Mesodermal cell (in vitro differentiated cells): Measurements from ENCODE around the gene MAP7D2.

Experiments used
- H3K27ac ChIP-seq: 2 replicates; pipeline ENCODE4 v1.7.0; 2013; ENCODE audit warnings: mild to moderate bottlenecking, low read depth, low read length, moderate library complexity; ENCODE audit not compliant: severe bottlenecking
- H3K36me3 ChIP-seq: 2 replicates; pipeline ENCODE4 v1.7.1; 2013; ENCODE audit warnings: mild to moderate bottlenecking, low read length, moderate library complexity; ENCODE audit not compliant: control insufficient read depth, insufficient read depth
- H3K4me1 ChIP-seq: one replicate; pipeline ENCODE4 v1.7.1; 2013; ENCODE audit warnings: mild to moderate bottlenecking, low read length; ENCODE audit not compliant: insufficient read depth, control insufficient read depth, poor library complexity, severe bottlenecking
- H3K4me3 ChIP-seq: 2 replicates; pipeline ENCODE4 v1.7.0; 2013; ENCODE audit warnings: low read length, control low read depth, mild to moderate bottlenecking; ENCODE audit not compliant: insufficient read depth, poor library complexity, severe bottlenecking; ENCODE audit errors: extremely low read depth
- H3K9me3 ChIP-seq: 2 replicates; pipeline ENCODE4 v1.7.1; 2013; ENCODE audit warnings: mild to moderate bottlenecking, low read length, moderate library complexity; ENCODE audit not compliant: control insufficient read depth
- WGBS, 2 experiments: methylation state at CpG; one replicate each; pipeline ENCODE4 v1.1.5; 2013; ENCODE audit warnings: missing lambda C conversion rate in 2 of 2; ENCODE audit not compliant: insufficient coverage in 2 of 2; 5-methylcytosine and 5-hydroxymethylcytosine counted together

MAP7D2 gene

GRCh38 chrX:20011608-20012007, 105.1 kb downstream of the MAP7D2 start:
- H3K4me3 ChIP-seq = no peak overlapping the region
- H3K4me1 ChIP-seq = no peaks in the 10 kb centered on the region
- no peaks in the 10 kb centered on the region for H3K36me3 ChIP-seq
- H3K9me3 ChIP-seq = peaks cover 8% of the 10 kb centered on the region
- no peak overlapping the region for H3K27ac ChIP-seq
- 83% methylated on average over 1 of the region's 4 CpGs; no CpG with 5 or more reads in 1 of the 2 experiments for WGBS, 2 experiments

GRCh38 chrX:20007962-20008622, 108.6 kb downstream of the MAP7D2 start:
- WGBS, 2 experiments = 87% methylated on average over 4 of the region's 7 CpGs; no CpG with 5 or more reads in 1 of the 2 experiments
- H3K4me1 ChIP-seq = no peaks in the 10 kb centered on the region
- no peaks in the 10 kb centered on the region for H3K9me3 ChIP-seq
- H3K36me3 ChIP-seq = no peaks in the 10 kb centered on the region
- no peak overlapping the region for H3K27ac ChIP-seq
- no peak overlapping the region for H3K4me3 ChIP-seq

GRCh38 chrX:20005883-20006282, 110.8 kb downstream of the MAP7D2 start:
- Histone ChIP-seq H3K27ac (no peak overlapping the region), H3K36me3 (no peaks in the 10 kb centered on the region), H3K9me3 (no peaks in the 10 kb centered on the region), H3K4me1 (no peaks in the 10 kb centered on the region), H3K4me3 (no peak overlapping the region)
- WGBS, 2 experiments = 60 to 89% methylated on average over 1 of the region's 2 CpGs

- Histone ChIP-seq H3K4me1 (no peaks in the 10 kb centered on the region), H3K9me3 (no peaks in the 10 kb centered on the region), H3K36me3 (no peaks in the 10 kb centered on the region), H3K27ac (no peak overlapping the region), H3K4me3 (no peak overlapping the region)
- 40% methylated on average over 2 of the region's 4 CpGs; no CpG with 5 or more reads in 1 of the 2 experiments for WGBS, 2 experiments
Observed at GRCh38 chrX:20001588-20001987, 115.1 kb downstream of the MAP7D2 start.

GRCh38 chrX:19991350-19991718, 125.4 kb downstream of the MAP7D2 start:
- no peaks in the 10 kb centered on the region for H3K36me3 ChIP-seq
- no peaks in the 10 kb centered on the region for H3K4me1 ChIP-seq
- H3K27ac ChIP-seq = no peak overlapping the region
- no peaks in the 10 kb centered on the region for H3K9me3 ChIP-seq
- 87 to 88% methylated on average over 3 to 5 of the region's 6 CpGs for WGBS, 2 experiments
- peak overlapping the region; percentile 5 for H3K4me3 ChIP-seq

GRCh38 chrX:19990556-19991349, 126.0 kb downstream of the MAP7D2 start, which contains the start of gene BCLAF3:
TSS of gene BCLAF3 (minus strand) at chrX:19991061. CDS start at chrX:19970264, 20,797 bp downstream.
- H3K4me1 ChIP-seq = no peaks in the 10 kb centered on the region
- H3K27ac ChIP-seq = no peak within 1 kb of the TSS
- H3K4me3 ChIP-seq = peak within 1 kb of the TSS; percentile 54
- 0% methylated on average over 2 to 17 of the region's 103 CpGs for WGBS, 2 experiments
- H3K9me3 ChIP-seq = no peaks in the 10 kb centered on the region
- no peaks in the 10 kb centered on the region for H3K36me3 ChIP-seq

GRCh38 chrX:19990151-19990555, 126.6 kb downstream of the MAP7D2 start:
- H3K36me3 ChIP-seq = no peaks in the 10 kb centered on the region
- H3K4me3 ChIP-seq = peak overlapping the region; percentile 54
- no peaks in the 10 kb centered on the region for H3K9me3 ChIP-seq
- H3K27ac ChIP-seq = no peak overlapping the region
- WGBS, 2 experiments = 0 to 2% methylated on average over 11 to 17 of the region's 25 CpGs
- no peaks in the 10 kb centered on the region for H3K4me1 ChIP-seq

GRCh38 chrX:19987856-19988255, 128.9 kb downstream of the MAP7D2 start:
- no peaks in the 10 kb centered on the region for H3K4me1 ChIP-seq
- 60% methylated on average over 1 of the region's 5 CpGs; no CpG with 5 or more reads in 1 of the 2 experiments for WGBS, 2 experiments

GRCh38 chrX:19986531-19986930, 130.2 kb downstream of the MAP7D2 start:
- H3K9me3 ChIP-seq = no peaks in the 10 kb centered on the region
- H3K27ac ChIP-seq = no peak overlapping the region
- no peaks in the 10 kb centered on the region for H3K4me1 ChIP-seq
- no peak overlapping the region for H3K4me3 ChIP-seq
- H3K36me3 ChIP-seq = no peaks in the 10 kb centered on the region
- WGBS, 2 experiments = no CpG with 5 or more reads among the region's 3 CpGs

More at GRCh38 chrX:19987856-19988255, 128.9 kb downstream of the MAP7D2 start:
- H3K9me3 ChIP-seq = no peaks in the 10 kb centered on the region
- no peaks in the 10 kb centered on the region for H3K36me3 ChIP-seq
- no peak overlapping the region for H3K4me3 ChIP-seq
- H3K27ac ChIP-seq = no peak overlapping the region

GRCh38 chrX:19981947-19982346, 134.8 kb downstream of the MAP7D2 start:
- Histone ChIP-seq H3K27ac (no peak overlapping the region), H3K36me3 (peaks cover 6% of the 10 kb centered on the region), H3K4me3 (no peak overlapping the region), H3K9me3 (no peaks in the 10 kb centered on the region), H3K4me1 (no peaks in the 10 kb centered on the region)
- no CpG with 5 or more reads among the region's 2 CpGs for WGBS, 2 experiments

GRCh38 chrX:19975845-19976244, 140.9 kb downstream of the MAP7D2 start:
- Histone ChIP-seq H3K36me3 (peaks cover 6% of the 10 kb centered on the region), H3K4me3 (no peak overlapping the region), H3K4me1 (no peaks in the 10 kb centered on the region), H3K27ac (no peak overlapping the region), H3K9me3 (no peaks in the 10 kb centered on the region)
